IMR-90 (cell line): ENCODE measurements around the gene HOXA7. TPM values are rescaled to one million over a fixed set of nuclear protein-coding genes. Genes with fewer than 3 reads are reported as not detected.

ENCODE experiments used
- ATAC-seq: fragments of 200-7000 bp; cut with Tn5 transposase; 2 replicates; pipeline ENCODE4 v1.9.1; 2020; ENCODE audit warnings: low read depth, mild to moderate bottlenecking, moderate library complexity
- BruUV-seq: library from RNA; stranded (reverse); fragments of 400-500 nt; replicated peaks from 2 replicates; lab custom pipeline; 2021; lab: Mats Ljungman, UMichigan
- CTCF ChIA-PET: fragments of 300-600 bp; formaldehyde crosslinking; extraction: SDS; loops from one replicate; lab custom pipeline; 2021; ENCODE audit warnings: antibody characterized with exemption; lab: Yijun Ruan, JAX
- POLR2A ChIA-PET: fragments of 300-600 bp; sonication (Branson Sonifier 250); formaldehyde crosslinking; loops from one replicate; lab custom pipeline; 2022; ENCODE audit warnings: antibody characterized with exemption; ENCODE audit not compliant: unreplicated experiment; lab: Charles Lee
- DNase-seq: peaks from one replicate; pipeline ENCODE4 v3.0.0; 2013
- H2AFZ ChIP-seq: replicated peaks from 2 replicates; pipeline ENCODE3; 2013; ENCODE audit warnings: low read length, mild to moderate bottlenecking; ENCODE audit not compliant: poor library complexity
- H2AK5ac ChIP-seq: 2 replicates; pipeline ENCODE4 v1.6.1; 2013; ENCODE audit warnings: low read depth, low read length, inconsistent platforms
- H2AK9ac ChIP-seq: replicated peaks from 2 replicates; pipeline ENCODE3; 2013; ENCODE audit warnings: mild to moderate bottlenecking, low read depth, low read length, moderate library complexity; ENCODE audit not compliant: poor library complexity
- H2BK120ac ChIP-seq: 2 replicates; pipeline ENCODE4 v1.6.1; 2013; ENCODE audit warnings: low read depth, low read length, inconsistent platforms
- H2BK15ac ChIP-seq: 3 replicates; pipeline ENCODE4 v1.6.1; 2013; ENCODE audit warnings: low read depth, low read length, inconsistent platforms
- H2BK20ac ChIP-seq: 2 replicates; pipeline ENCODE4 v1.6.1; 2013; ENCODE audit warnings: low read depth, mild to moderate bottlenecking, inconsistent platforms, low read length, moderate library complexity
- H2BK5ac ChIP-seq: 2 replicates; pipeline ENCODE4 v1.6.1; 2013; ENCODE audit warnings: mild to moderate bottlenecking, low read depth, low read length, inconsistent platforms; ENCODE audit not compliant: poor library complexity, severe bottlenecking
- H3K14ac ChIP-seq: replicated peaks from 2 replicates; pipeline ENCODE4 v1.6.1; 2013; ENCODE audit warnings: low read depth, low read length, inconsistent platforms
- H3K18ac ChIP-seq: 2 replicates; pipeline ENCODE4 v1.6.1; 2013; ENCODE audit warnings: low read depth, low read length, control low read depth
- H3K23ac ChIP-seq: 2 replicates; pipeline ENCODE4 v1.6.1; 2013; ENCODE audit warnings: low read depth, low read length, inconsistent platforms
- H3K27ac ChIP-seq: 2 replicates; pipeline ENCODE4 v1.5.1; 2013; ENCODE audit warnings: mild to moderate bottlenecking, control low read depth, low read length; ENCODE audit not compliant: insufficient read depth
- H3K27me3 ChIP-seq: 2 replicates; pipeline ENCODE4 v1.6.1; 2013; ENCODE audit warnings: low read length; ENCODE audit not compliant: control insufficient read depth, insufficient read depth
- H3K36me3 ChIP-seq: 2 replicates; pipeline ENCODE4 v1.6.1; 2013; ENCODE audit warnings: low read length, mixed read lengths; ENCODE audit not compliant: control insufficient read depth, insufficient read depth
- H3K4ac ChIP-seq: 2 replicates; pipeline ENCODE4 v1.6.1; 2013; ENCODE audit warnings: low read depth, low read length, inconsistent platforms
- H3K4me1 ChIP-seq: 2 replicates; pipeline ENCODE4 v1.6.1; 2013; ENCODE audit warnings: low read length, mixed read lengths; ENCODE audit not compliant: control insufficient read depth, insufficient read depth
- H3K4me2 ChIP-seq: 2 replicates; pipeline ENCODE4 v1.6.1; 2013; ENCODE audit warnings: low read depth, mild to moderate bottlenecking, control low read depth, low read length, moderate library complexity
- H3K4me3 ChIP-seq: 2 replicates; pipeline ENCODE4 v1.5.1; 2013; ENCODE audit warnings: low read depth, mild to moderate bottlenecking, control low read depth, low read length, moderate library complexity; ENCODE audit not compliant: insufficient read depth
- H3K56ac ChIP-seq: 2 replicates; pipeline ENCODE4 v1.6.1; 2013; ENCODE audit warnings: low read length, inconsistent platforms; ENCODE audit not compliant: insufficient read depth; ENCODE audit errors: extremely low read depth
- H3K79me1 ChIP-seq, 2 experiments: 2 replicates each; pipeline ENCODE4 v1.6.1; 2013; ENCODE audit warnings: low read length in 2 of 2, inconsistent platforms in 1 of 2, low read depth in 1 of 2
- H3K9ac ChIP-seq: 2 replicates; pipeline ENCODE4 v1.6.1; 2013; ENCODE audit warnings: low read depth, low read length, control low read depth
- H3K9me1 ChIP-seq: 2 replicates; pipeline ENCODE4 v1.6.1; 2013; ENCODE audit warnings: low read length, inconsistent platforms; ENCODE audit not compliant: insufficient read depth
- H3K9me3 ChIP-seq: 2 replicates; pipeline ENCODE4 v1.6.1; 2013; ENCODE audit warnings: low read length; ENCODE audit not compliant: control insufficient read depth, insufficient read depth
- H4K20me1 ChIP-seq: 2 replicates; pipeline ENCODE4 v1.6.1; 2013; ENCODE audit warnings: low read length, inconsistent platforms; ENCODE audit not compliant: insufficient read depth
- H4K5ac ChIP-seq: 2 replicates; pipeline ENCODE4 v1.6.1; 2013; ENCODE audit warnings: mild to moderate bottlenecking, low read depth, low read length, control low read depth
- H4K8ac ChIP-seq, 2 experiments: 2 replicates each; pipeline ENCODE4 v1.6.1; 2013; ENCODE audit warnings: low read depth in 2 of 2, low read length in 2 of 2, control low read depth in 1 of 2, inconsistent platforms in 1 of 2
- H4K91ac ChIP-seq: 2 replicates; pipeline ENCODE4 v1.6.1; 2013; ENCODE audit warnings: low read depth, low read length, inconsistent platforms; ENCODE audit not compliant: insufficient read depth
- CEBPB ChIP-seq: IDR thresholded peaks from 2 replicates; pipeline ENCODE4 v1.6.1; 2012; ENCODE audit warnings: low read depth, low read length, improper control_type of control experiment
- CHD1 ChIP-seq: IDR thresholded peaks from 2 replicates; pipeline ENCODE4 v1.6.1; 2012; ENCODE audit warnings: low read depth, low read length, improper control_type of control experiment
- WGBS, 2 experiments: methylation state at CpG; one replicate each; pipeline versions ENCODE4 v1.1.5 to v1.1.7; 2013; ENCODE audit warnings: missing lambda C conversion rate in 2 of 2; ENCODE audit not compliant: insufficient read length in 1 of 2; ENCODE audit errors: extremely low coverage in 2 of 2; 5-methylcytosine and 5-hydroxymethylcytosine counted together
- dilution Hi-C: fragments of 300-500 bp; cut with HindIII; formaldehyde crosslinking; loops from one replicate; pipeline ENCODE4 v1.14.3; 2018; ENCODE audit warnings: low sequenced_read_pairs; ENCODE audit not compliant: unreplicated experiment
- in situ Hi-C: fragments of 300-500 bp; cut with MboI; formaldehyde crosslinking; loops from 3 replicates; pipeline ENCODE4 v1.14.3; 2019; ENCODE audit warnings: low sequenced_read_pairs, inconsistent platforms, mixed read lengths
- intact Hi-C: fragments of 100-400 bp; cut with micrococcal nuclease; formaldehyde crosslinking; loops from 2 replicates; pipeline ENCODE4 v1.10.0; 2022
- polyA plus RNA-seq, 3 experiments: library from polyadenylated mRNA; depleted of rRNA; stranded (reverse); fragments of >200 nt; gene quantifications; 2 replicates each; pipeline ENCODE4 v1.2.3, GENCODE V29; 2012; ENCODE audit warnings: low replicate concordance in 1 of 3
- total RNA-seq: library from RNA; depleted of rRNA; stranded (reverse); fragments of >200 nt; gene quantifications from 2 replicates; pipeline ENCODE4 v1.2.3, GENCODE V29; 2012

Gene HOXA7
- total and polyA plus RNA-seq, 2 of the 4 experiments (the other 2 are of a cell fraction), result 0.18 to 1.7 TPM

- H4K91ac ChIP-seq, result peak overlapping the region; percentile 90
- peaks cover 0 to 31% of the 10 kb centered on the region in 2 experiments; a peak in 2 of 4 replicates for H3K79me1 ChIP-seq
- H3K18ac ChIP-seq, result peak overlapping the region; percentile 95
- 2% methylated on average over 32 of the region's 53 CpGs; no CpG with 5 or more reads in 1 of the 2 experiments for WGBS, 2 experiments
- H3K9me3 ChIP-seq, result no peaks in the 10 kb centered on the region
- ChIA-PET POLR2A (no interaction called here), CTCF (interaction anchor here (0.6 kb wide), 1 partner anchor 458 kb away, joined by 3 read pairs; no protein-coding TSS in a partner anchor)
- H4K5ac ChIP-seq, result peak overlapping the region; percentile 97
- BruUV-seq, result no TSS peak
- dilution Hi-C loops, result no loop called here
- peak overlapping the region; percentile 83 for H3K56ac ChIP-seq
- in situ Hi-C loops, result loop anchor here (5.0 to 10.0 kb wide), 3 partner anchors 37 to 945 kb away; partner anchors contain the start of gene HOXA2
- intact Hi-C loops, result loop anchor here (5.0 kb wide), 1 partner anchor 1247 kb away; no protein-coding TSS in a partner anchor
- H3K9ac ChIP-seq, result peak overlapping the region; percentile 89
- peak; percentile 33; the same call in 1 of the 2 replicates for TF ChIP-seq CHD1
- TF ChIP-seq CEBPB, result no peak
- 0 out of 2 replicates have a peak overlapping the region, but pooled peaks have one; percentile 42 for H2AK5ac ChIP-seq
- peak overlapping the region; percentile 93 for H3K4ac ChIP-seq
- H3K4me3 ChIP-seq, result peak overlapping the region; percentile 30
- peaks cover 15% of the 10 kb centered on the region for H3K4me1 ChIP-seq
- H3K36me3 ChIP-seq, result peaks cover 9% of the 10 kb centered on the region
- H3K14ac ChIP-seq, result peak overlapping the region; percentile 92
- peak overlapping the region; percentile 63 for H2BK20ac ChIP-seq
- H3K23ac ChIP-seq, result peak overlapping the region; percentile 97
- peak overlapping the region; percentile 69 to 87 for H4K8ac ChIP-seq
- peak overlapping the region; percentile 94 for H3K4me2 ChIP-seq
- H3K27me3 ChIP-seq, result no peaks in the 10 kb centered on the region
- no peak for ATAC-seq
- peak overlapping the region; percentile 94 for H3K27ac ChIP-seq
- H2AFZ ChIP-seq, result peak overlapping the region; percentile 87
- no peak for DNase-seq
- peak overlapping the region; percentile 93 for H2BK120ac ChIP-seq
- no peaks in the 10 kb centered on the region for H3K9me1 ChIP-seq
- no peaks in the 10 kb centered on the region for H4K20me1 ChIP-seq
- peak overlapping the region; percentile 97; the same call in 2 of the 3 replicates for H2BK15ac ChIP-seq
- peak overlapping the region; percentile 63 for H2AK9ac ChIP-seq
- H2BK5ac ChIP-seq, result peak overlapping the region; percentile 35
Observed at GRCh38 chr7:27139334-27140125, 16.9 kb downstream of the HOXA7 start.
